NCI-H2029 (cell line): ENCODE results near the gene MYLK2.
"Not testable (repeated sequence)": the region's sequence is repeated elsewhere in the genome, so short reads cannot be mapped to it uniquely, and the experiment has no call there.

Source experiments
- DNase-seq: peaks from one replicate; lab custom pipeline; 2025; lab: John Stamatoyannopoulos, UW

The MYLK2 gene

GRCh38 chr20:31819083-31819784 lies at the start of gene MYLK2:
Gene MYLK2 (plus strand): TSS chr20:31819356. CDS start chr20:31819581, 225 bp downstream.
- DNase-seq, result peak; percentile 64

DNA sequence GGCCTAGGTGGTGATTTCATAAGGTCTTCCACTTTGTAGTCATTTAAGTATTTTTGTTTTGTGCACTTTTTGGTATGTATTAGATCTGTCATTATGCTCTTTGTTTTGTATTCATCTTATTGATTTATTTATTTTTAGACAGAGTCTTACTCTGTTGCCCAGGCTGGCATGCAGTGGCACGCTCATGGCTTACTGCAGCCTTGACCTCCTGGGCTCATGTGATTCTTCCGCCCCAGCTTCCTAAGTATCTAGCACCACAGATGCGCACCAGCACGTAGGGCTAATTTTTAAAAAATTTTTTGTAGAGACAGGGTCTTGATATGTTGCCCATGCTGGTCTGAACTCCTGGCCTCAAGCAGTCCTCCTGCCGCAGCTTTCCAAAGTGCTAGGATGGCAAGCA lies 49.5 kb upstream of the MYLK2 start:
- DNase-seq, result no peak

- no peak for DNase-seq
Measured at GRCh38 chr20:31770243-31770642, 48.9 kb upstream of the MYLK2 start.

GRCh38 chr20:31774408-31774807 lies 44.7 kb upstream of the MYLK2 start:
- no peak for DNase-seq

DNA sequence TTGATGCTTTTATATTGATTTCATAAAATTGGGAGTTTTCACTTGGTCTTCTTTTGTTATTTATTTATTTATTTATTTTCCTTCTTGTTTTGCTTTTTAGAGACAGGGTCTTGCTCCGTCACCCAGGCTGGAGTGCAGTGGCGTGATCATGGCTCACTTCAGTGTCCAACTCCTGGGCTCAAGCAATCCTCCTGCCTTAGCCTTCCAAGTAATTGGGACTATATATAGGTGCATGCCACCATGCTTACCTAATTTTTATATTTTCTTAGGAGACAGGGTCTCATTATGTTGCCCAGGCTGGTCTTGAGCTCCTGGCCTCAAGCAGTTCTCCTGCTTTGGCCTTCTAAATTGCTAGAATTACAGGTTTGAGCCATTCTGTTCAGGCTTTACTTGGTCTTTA lies 38.3 kb upstream of the MYLK2 start:
- DNase-seq, result no peak

DNA sequence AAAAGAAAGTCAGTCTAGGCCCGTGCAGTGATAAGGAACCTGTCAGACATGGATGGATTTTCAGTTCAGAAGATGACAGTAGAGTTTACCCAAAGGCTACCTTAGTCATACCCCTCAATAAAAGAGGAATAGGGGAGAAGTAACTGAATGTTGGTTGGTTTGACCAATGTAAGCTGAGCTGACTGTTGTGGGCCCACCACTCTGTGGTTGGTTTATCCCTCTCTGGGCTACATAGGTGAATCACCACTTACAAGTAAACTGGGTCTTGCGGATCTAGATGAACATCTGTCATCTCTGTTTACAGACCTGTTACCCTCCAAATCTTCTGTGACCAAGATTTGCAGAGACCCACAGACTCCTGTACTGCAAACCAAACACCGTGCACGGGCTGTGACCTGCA lies 37.2 kb upstream of the MYLK2 start:
- no peak for DNase-seq

DNA sequence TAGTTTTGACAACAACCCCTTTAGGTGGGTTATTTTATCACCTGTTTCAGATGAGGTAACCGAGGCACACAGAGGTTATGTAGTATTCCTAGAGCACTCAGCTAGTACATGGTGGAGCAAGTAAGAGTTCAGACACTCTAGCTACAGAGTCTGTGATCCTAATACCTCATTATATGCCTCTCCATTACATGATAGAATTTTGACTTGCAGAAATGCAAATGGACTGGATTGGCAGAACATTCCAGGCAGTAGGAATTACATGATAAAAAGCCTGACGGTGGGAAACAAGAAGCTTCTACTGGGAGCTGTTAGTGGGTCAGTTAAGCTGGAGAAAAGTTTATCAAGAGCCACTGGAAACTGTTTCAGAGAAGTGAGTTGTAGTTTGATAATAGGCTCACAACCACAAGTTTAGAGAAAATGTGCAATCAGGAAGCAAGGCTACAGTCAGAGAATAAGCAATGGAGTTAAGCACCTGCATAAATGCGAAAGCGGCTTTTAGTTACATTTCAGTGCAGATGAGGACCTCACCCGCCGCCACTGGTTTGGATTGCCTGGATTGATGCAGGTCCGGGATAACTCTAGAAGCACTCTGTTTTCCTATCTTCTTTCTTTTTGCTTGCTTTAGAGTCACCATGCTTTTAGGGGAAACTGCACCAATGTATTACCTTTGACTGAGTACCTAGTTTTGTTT lies 34.7 kb upstream of the MYLK2 start:
- no peak for DNase-seq

DNA sequence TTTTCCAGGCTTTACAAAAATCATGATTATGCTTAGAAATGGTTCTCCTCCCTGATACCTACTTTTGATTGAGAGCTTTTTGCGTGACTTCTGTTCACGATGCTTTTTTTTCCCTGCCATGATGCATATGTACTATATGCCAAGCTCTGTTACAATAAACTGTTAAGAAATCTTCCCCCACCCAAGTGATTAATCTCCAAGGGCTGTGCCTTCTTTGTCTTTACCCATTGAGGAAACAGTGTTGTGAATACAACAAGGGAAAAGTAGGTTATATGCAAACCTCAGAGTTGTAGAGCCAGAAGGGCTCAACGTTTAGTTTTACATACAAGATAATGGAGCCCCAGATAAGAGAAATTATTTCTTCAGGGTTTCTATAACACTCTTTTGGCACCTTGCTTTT lies 34.1 kb upstream of the MYLK2 start:
- no peak for DNase-seq

DNA sequence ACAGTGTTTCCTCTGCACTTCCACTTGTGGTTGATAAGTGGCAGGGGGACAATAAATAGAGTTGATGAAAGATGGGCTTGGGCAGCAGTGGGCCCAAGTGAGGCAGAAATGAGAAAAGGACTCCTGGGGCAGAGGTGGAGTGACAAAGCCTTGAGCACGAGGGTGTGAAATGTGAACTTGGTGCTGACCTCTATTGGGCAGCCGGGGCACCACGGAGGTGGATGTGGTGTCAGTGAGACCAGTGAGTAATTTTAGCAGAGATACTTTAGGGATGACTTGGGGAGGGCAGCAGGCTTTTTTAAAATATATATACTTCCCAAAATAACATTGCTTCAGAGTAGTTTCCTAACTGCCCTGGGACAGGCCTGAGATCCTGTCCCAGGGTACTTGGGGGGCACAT lies 30.6 kb upstream of the MYLK2 start:
- DNase-seq, result no peak

DNA sequence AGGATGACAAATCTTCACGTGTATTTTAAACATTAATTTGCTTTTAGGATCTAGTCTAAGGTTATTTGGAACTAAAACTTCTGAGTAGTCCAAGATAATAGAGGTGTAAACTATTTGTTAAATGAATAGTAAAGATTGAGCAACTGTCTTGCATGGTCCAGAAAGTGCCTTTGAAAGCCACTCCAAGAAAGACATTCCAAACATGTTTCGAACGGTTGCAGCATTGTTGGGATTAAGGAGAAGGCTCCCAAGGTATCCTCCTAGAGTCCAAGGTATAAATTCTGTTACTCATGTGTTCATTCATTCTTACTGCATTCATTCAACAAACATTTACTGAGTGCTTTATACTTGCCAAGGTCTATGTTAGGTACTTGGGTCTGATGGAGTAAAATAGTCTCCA lies 28.8 kb upstream of the MYLK2 start:
- DNase-seq, result no peak

- DNase-seq, result no peak
Measured at GRCh38 chr20:31797364-31797763, 21.8 kb upstream of the MYLK2 start.

GRCh38 chr20:31801508-31801907 lies 17.6 kb upstream of the MYLK2 start:
- no peak for DNase-seq

DNA sequence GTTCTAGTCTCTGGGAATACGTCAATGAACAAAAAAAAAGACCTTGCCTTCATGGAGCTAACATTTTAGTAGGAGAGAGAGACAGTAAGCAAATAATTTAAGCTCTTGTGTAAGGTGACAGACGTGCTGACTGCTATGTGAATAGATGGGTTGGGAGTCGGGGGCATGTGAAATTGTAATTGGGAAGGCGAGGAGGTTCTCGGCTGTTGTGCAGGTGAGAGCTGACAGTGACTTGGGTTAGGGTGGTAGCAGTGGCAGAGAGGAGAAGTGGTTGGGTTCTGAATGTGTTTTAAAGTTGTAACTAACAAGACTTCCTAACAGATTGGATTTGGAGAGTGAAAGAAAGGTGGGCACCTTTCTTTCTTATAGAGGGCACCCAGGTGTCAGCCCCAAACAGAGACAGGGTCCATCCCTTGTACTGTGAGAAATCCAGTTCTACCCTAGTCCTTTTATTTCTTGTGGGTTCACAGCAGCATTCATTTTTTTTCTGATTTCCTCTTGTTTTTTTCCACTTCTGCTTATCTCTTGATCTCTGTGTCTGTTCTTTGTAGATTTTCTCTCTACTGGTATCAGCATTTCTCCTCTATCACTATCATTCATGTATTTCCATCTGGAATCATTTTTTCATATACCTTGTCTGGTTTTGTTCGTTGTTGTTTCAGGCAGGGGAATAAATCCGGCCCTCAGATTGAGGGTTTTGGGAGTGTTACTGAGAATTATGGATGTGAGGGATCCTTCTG lies 15.4 kb upstream of the MYLK2 start:
- DNase-seq, result no peak

DNA sequence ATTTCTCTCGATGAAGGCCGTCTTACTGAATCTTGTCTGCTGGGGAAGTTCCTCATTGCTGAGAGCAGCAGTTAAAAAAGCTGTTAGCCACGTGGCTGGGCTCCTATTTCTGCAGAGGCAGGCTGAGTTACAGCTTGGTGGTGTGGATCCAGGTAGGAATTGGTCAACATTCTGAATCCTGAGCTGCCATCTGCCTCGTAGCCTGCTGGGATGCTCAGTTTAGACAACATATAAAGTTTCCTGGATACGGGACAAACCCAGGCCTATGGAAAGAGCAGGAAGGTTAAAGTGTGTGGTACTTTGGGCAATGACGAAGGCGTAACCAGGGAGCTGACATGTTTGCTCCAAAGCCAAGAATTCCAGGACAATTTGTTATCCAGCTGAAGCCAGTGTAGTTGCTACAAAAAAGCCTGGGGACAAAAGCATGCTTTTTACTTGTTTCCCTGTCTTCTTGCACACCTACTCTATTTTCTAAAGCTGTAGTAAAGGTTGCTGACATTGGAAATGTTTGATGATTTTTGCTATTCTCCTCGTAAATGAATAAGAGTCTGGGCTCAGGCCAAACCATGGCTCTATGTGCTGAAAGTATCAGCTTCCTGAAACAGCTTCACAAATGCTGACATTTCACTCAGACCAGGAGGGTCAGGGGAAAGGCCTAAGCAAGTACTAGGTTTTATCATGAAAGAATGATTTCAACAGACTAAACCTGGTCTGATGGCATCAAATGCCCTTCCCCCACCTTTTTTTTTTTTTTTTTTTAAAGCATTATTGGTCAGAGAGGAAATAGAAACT lies 12.4 kb upstream of the MYLK2 start:
- DNase-seq, result no peak

- no peak for DNase-seq
Measured at GRCh38 chr20:31808481-31808880, 10.7 kb upstream of the MYLK2 start.

DNA sequence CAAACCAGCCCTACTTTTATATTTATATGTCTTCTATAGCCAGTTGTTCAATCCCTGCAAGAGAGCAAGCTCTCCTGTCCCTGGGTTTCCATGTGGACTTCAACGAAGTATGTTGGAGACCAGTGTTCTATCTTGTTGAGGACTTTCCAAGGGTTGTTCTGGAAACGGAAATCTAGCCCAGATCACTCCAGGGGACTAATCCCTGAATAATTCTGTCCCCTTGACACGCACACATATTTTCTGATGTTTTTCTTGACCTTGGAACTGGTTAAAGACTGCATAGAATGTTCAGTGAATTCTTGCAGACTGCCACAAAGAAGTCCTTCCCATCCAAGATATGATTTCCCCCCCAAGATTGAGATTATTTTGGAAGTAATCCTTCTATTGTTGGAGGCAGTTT lies 9.5 kb upstream of the MYLK2 start:
- no peak for DNase-seq

DNA sequence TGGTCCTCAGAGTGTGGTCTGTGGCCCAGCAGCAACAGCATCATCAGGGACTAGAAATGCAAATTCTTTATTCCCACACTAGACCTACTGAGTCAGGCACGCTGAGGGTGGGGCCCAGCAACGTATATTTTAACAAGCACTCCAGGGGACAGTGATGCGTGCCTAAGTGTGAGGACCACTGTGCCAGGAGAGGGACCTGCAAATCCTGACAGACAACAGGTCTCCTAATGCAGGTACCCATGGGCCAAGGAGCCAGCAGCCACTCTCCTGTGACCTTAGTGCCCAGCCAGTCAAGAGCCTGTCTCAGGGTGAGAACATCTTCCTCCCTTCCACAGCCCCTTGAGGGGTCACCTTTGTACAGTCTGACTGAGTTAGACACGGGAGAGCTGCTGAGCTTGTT lies 8.0 kb upstream of the MYLK2 start:
- DNase-seq, result no peak

DNA sequence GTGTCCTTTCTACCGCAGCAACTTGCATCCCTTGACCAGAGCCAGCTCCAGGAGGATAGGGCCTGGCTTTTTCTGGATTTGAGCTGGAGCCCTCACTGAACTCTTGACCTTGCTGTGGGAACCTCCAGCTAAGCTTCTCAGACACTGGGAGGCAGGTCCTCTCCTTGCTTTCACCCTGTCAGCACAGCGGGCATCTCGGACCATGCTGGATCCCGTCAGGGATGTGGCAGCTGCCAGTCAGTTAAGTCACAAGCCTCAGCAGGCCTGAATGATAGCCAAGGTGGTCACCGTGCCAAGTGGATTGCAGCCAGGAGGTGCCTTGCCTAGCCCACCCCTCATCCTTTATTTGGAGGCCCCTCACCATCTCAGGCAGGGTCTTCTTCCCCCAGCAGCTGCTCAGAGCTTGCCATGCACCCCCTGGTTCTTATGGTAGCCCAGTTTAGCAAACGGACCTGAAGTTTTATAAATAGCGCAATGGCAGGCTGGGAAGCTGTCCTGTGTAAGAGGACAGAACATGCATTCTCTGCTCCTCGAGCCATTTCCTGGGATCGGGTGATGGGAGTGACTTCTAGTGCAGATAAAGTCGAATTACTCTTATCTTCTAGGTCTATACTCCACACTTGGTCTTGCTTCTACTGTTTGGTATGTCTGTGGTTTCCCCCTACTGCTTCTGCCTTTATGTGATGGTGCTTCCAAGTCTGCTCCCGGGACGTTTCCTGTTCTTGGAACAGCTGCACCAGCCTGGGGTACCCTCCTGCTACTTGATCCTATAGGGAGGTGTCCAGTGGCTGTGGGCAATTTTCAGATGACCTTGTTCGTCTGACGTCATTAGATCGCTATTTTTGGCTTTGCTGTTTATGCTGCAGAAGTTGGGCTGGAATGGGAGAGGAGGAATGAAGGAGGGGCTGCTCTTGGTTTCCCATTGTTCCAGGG lies 7.1 kb upstream of the MYLK2 start:
- no peak for DNase-seq

DNA sequence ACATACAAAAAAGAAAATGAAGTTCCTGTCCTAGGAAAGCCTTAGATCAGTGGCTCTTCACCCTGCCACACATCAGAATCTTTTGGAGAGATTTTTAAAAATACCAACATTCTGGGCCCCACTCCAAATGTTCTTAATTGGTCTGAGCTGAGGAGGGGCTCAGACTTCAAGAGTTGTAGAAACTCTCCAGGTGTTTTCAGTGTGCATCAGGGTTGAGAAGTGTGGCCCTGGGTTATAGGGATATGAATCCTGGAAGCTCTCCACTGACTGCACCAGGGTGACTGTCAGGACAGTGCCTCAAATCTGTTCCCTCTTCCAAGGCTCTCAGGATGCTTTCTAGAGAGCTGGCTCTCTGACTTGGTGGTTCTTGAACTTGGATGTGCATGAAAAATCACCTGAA lies 5.5 kb upstream of the MYLK2 start:
- DNase-seq, result no peak

- DNase-seq, result not testable (repeated sequence)
Measured at GRCh38 chr20:31814142-31814541, 5.0 kb upstream of the MYLK2 start.
